ENCODE results near the gene MCTP1.

Gene MCTP1

DNA sequence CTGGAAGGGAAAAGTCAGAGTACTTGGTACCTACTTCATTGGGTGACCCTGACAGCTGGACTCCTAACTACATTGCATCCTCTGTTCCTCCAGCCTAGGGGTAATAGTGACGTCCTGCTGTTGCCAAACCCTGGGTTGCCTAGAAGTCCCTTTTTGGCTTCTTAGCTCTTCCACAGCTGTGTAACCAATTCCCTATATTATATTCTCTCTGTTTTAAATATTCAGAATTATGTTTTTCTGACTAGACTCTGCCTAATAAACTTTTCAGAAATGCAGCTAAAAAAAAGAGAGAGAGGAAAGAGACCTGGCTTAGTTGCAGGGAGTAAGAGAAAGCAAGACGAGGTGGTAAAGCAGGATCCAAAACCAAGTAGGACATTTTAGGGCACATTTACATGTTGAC is 28.4 kb downstream of the MCTP1 start:
- Histone ChIP-seq H3K4me3 (replicated peaks; ENCODE audit: insufficient read depth, low read length) (no peak overlapping the region), H3K27me3 (ENCODE audit: insufficient read depth, poor library complexity, severe bottlenecking) (no peaks in the 10 kb centered on the region), H3K27ac (replicated peaks) (no peak overlapping the region)
- no peak for DNase-seq (ENCODE audit: low read depth in 1 of 2, low spot score in 1 of 2)
- TF ChIP-seq POLR2AphosphoS5 (IDR thresholded peaks at IDR 0.05; ENCODE audit: low read depth), result no peak
- TF ChIP-seq, protein P1, sequence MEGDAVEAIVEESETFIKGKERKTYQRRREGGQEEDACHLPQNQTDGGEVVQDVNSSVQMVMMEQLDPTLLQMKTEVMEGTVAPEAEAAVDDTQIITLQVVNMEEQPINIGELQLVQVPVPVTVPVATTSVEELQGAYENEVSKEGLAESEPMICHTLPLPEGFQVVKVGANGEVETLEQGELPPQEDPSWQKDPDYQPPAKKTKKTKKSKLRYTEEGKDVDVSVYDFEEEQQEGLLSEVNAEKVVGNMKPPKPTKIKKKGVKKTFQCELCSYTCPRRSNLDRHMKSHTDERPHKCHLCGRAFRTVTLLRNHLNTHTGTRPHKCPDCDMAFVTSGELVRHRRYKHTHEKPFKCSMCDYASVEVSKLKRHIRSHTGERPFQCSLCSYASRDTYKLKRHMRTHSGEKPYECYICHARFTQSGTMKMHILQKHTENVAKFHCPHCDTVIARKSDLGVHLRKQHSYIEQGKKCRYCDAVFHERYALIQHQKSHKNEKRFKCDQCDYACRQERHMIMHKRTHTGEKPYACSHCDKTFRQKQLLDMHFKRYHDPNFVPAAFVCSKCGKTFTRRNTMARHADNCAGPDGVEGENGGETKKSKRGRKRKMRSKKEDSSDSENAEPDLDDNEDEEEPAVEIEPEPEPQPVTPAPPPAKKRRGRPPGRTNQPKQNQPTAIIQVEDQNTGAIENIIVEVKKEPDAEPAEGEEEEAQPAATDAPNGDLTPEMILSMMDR (IDR thresholded peaks at IDR 0.05; ENCODE audit: insufficient read depth, low read length), result no peak
- no peak for TF ChIP-seq SPI1 (IDR thresholded peaks at IDR 0.05; ENCODE audit: borderline replicate concordance, low read depth)
- no peak for TF ChIP-seq GABPA (IDR thresholded peaks at IDR 0.05; ENCODE audit: low read depth)
- TF ChIP-seq, protein P2, sequence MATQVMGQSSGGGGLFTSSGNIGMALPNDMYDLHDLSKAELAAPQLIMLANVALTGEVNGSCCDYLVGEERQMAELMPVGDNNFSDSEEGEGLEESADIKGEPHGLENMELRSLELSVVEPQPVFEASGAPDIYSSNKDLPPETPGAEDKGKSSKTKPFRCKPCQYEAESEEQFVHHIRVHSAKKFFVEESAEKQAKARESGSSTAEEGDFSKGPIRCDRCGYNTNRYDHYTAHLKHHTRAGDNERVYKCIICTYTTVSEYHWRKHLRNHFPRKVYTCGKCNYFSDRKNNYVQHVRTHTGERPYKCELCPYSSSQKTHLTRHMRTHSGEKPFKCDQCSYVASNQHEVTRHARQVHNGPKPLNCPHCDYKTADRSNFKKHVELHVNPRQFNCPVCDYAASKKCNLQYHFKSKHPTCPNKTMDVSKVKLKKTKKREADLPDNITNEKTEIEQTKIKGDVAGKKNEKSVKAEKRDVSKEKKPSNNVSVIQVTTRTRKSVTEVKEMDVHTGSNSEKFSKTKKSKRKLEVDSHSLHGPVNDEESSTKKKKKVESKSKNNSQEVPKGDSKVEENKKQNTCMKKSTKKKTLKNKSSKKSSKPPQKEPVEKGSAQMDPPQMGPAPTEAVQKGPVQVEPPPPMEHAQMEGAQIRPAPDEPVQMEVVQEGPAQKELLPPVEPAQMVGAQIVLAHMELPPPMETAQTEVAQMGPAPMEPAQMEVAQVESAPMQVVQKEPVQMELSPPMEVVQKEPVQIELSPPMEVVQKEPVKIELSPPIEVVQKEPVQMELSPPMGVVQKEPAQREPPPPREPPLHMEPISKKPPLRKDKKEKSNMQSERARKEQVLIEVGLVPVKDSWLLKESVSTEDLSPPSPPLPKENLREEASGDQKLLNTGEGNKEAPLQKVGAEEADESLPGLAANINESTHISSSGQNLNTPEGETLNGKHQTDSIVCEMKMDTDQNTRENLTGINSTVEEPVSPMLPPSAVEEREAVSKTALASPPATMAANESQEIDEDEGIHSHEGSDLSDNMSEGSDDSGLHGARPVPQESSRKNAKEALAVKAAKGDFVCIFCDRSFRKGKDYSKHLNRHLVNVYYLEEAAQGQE (IDR thresholded peaks at IDR 0.05; ENCODE audit: insufficient replicate concordance, low read depth), result no peak

DNA sequence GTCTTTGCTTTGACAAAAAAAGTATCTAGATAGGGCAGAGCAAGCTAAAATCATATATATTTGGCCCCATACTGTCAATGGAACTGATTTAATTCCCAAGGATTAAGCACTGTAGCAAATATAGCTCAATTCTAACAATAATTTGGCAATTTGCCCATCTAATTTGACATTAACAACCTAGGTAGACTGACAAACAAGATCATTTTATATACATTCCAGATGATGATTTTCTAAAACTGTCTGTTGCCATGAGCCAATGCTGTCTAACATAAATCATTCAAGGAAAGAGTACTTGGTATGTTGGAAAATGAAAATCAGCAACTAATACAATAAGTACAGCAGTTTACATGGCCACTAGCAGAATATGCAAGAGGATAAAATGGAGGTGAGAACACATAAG is 32.1 kb downstream of the MCTP1 start:
- no peak for DNase-seq (ENCODE audit: low read depth in 1 of 2, low spot score in 1 of 2)
- no peaks in the 10 kb centered on the region for H3K27me3 ChIP-seq (ENCODE audit: insufficient read depth, poor library complexity, severe bottlenecking)
- TF ChIP-seq SPI1 (IDR thresholded peaks at IDR 0.05; ENCODE audit: borderline replicate concordance, low read depth) (no peak), POLR2AphosphoS5 (IDR thresholded peaks at IDR 0.05; ENCODE audit: low read depth) (no peak), GABPA (IDR thresholded peaks at IDR 0.05; ENCODE audit: low read depth) (no peak)
- TF ChIP-seq, protein P1 (IDR thresholded peaks at IDR 0.05; ENCODE audit: insufficient read depth, low read length), result no peak
- TF ChIP-seq, protein P2 (IDR thresholded peaks at IDR 0.05; ENCODE audit: insufficient replicate concordance, low read depth), result no peak
- no peak overlapping the region for H3K4me3 ChIP-seq (replicated peaks; ENCODE audit: insufficient read depth, low read length)
- no peak overlapping the region for H3K27ac ChIP-seq (replicated peaks)

DNA sequence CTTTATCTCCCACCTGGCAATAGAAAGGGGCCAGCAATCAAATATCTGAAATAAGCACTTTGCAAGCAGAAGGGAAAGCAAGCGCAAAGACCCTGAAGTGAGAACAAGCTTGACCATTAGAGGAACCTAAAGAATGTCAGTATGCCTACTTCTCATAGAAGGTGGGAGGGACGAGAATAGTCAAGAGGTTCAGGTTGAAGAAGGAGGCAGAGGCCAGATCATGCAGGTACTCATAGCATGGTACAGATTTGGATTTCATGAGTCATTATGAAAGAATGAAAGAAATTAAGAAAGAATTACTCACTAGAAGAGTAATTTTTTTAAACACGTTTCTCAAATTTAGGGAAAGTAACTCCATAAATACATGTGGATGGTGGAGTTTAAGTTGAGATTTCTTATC is 33.7 kb downstream of the MCTP1 start:
- TF ChIP-seq, protein P2 (IDR thresholded peaks at IDR 0.05; ENCODE audit: insufficient replicate concordance, low read depth), result no peak
- no peak for TF ChIP-seq GABPA (IDR thresholded peaks at IDR 0.05; ENCODE audit: low read depth)
- no peak for TF ChIP-seq POLR2AphosphoS5 (IDR thresholded peaks at IDR 0.05; ENCODE audit: low read depth)
- TF ChIP-seq SPI1 (IDR thresholded peaks at IDR 0.05; ENCODE audit: borderline replicate concordance, low read depth), result no peak
- TF ChIP-seq, protein P1 (IDR thresholded peaks at IDR 0.05; ENCODE audit: insufficient read depth, low read length), result no peak
- no peak for DNase-seq (ENCODE audit: low read depth in 1 of 2, low spot score in 1 of 2)
- H3K27me3 ChIP-seq (ENCODE audit: insufficient read depth, poor library complexity, severe bottlenecking), result no peaks in the 10 kb centered on the region
- H3K27ac ChIP-seq (replicated peaks), result no peak overlapping the region
- no peak overlapping the region for H3K4me3 ChIP-seq (replicated peaks; ENCODE audit: insufficient read depth, low read length)
